Measurements from ENCODE around the gene RPL38.

GRCh38 chr17:74216505-74216904 lies 13.0 kb downstream of the RPL38 start:
- no peak for TF ChIP-seq EZH2 (IDR thresholded peaks at IDR 0.05; ENCODE audit: low read length, unreplicated experiment)
- TF ChIP-seq CTCF (conservative IDR thresholded peaks at IDR 0.05; ENCODE audit: low read depth, low read length) = no peak
